Heart left ventricle (tissue), 16 donors: Measurements from ENCODE around the gene PER3. TPM values are rescaled to one million over a fixed set of nuclear protein-coding genes. Genes with fewer than 3 reads are reported as not detected.

Experiments
- ATAC-seq, 4 donors: fragments of 200-7000 bp; cut with Tn5 transposase; one replicate each; pipeline ENCODE4 v1.9.1; 2020 to 2022; ENCODE audit warnings: moderate library complexity in 4 of 4, mild to moderate bottlenecking in 3 of 4, moderate number of reproducible peaks in 1 of 4
- DNase-seq, 5 donors: peaks; one replicate each; pipeline ENCODE4 v3.0.0-alpha.2; 2020
- H3K27ac ChIP-seq, 12 donors: fragments of 200-600 bp; sonication (generic) in 4 of 12; one replicate each; pipeline versions ENCODE4 v1.5.0 to v1.8.0; 2016 to 2022; ENCODE audit warnings: mild to moderate bottlenecking in 2 of 12
- H3K27me3 ChIP-seq, 9 donors: fragments of 200-600 bp; sonication (generic) in 2 of 9; one replicate each; pipeline versions ENCODE4 v1.5.1 to v1.8.0; 2016 to 2022; ENCODE audit warnings: mild to moderate bottlenecking in 3 of 9
- H3K36me3 ChIP-seq, 9 donors: fragments of 200-600 bp; sonication (generic) in 2 of 9; one replicate each; pipeline versions ENCODE4 v1.5.0 to v1.8.0; 2018 to 2022; ENCODE audit warnings: mild to moderate bottlenecking in 2 of 9
- H3K4me1 ChIP-seq, 12 donors: fragments of 200-600 bp; sonication (generic) in 4 of 12; one replicate each; pipeline versions ENCODE4 v1.5.0 to v1.8.0; 2016 to 2022; ENCODE audit warnings: mild to moderate bottlenecking in 3 of 12
- H3K4me3 ChIP-seq, 12 donors: fragments of 200-600 bp; sonication (generic) in 4 of 12; one replicate each; pipeline versions ENCODE4 v1.5.0 to v1.8.0; 2017 to 2022; ENCODE audit warnings: mild to moderate bottlenecking in 9 of 12, moderate library complexity in 4 of 12
- H3K9me3 ChIP-seq, 12 donors: fragments of 200-600 bp; sonication (generic) in 4 of 12; one replicate each; pipeline versions ENCODE4 v1.5.0 to v1.8.0; 2016 to 2022; ENCODE audit warnings: mild to moderate bottlenecking in 1 of 12
- POLR2A ChIP-seq, 2 donors: fragments of 450-650 bp; IDR thresholded peaks; one replicate each; pipeline ENCODE4 v1.6.1; 2017; ENCODE audit warnings: antibody characterized with exemption in 2 of 2, mild to moderate bottlenecking in 2 of 2, moderate library complexity in 2 of 2
- WGBS, 4 donors: extraction: QIAGEN DNeasy Blood & Tissue Kit in 2 of 4; methylation state at CpG; one replicate each; pipeline versions ENCODE4 v1.1.5 to v1.1.7; 2013 to 2018; 5-methylcytosine and 5-hydroxymethylcytosine counted together
- intact Hi-C, 10 donors: fragments of 100-400 bp; cut with DNase I; formaldehyde crosslinking; loops; one replicate each; pipeline versions ENCODE4 v1.11.1 to v1.14.2; 2022
- long read RNA-seq, 3 donors: library from polyadenylated mRNA; unstranded; transcript quantifications; one replicate each; pipeline ENCODE4 v2.0.0, GENCODE V29; 2020 to 2021
- polyA plus RNA-seq, 2 donors: library from polyadenylated mRNA; stranded (reverse); fragments of 200-250 nt; gene quantifications; one replicate each; pipeline ENCODE4 v1.2.3, GENCODE V29; 2013
- total RNA-seq, 9 donors: library from RNA; depleted of rRNA in 2 of 9; stranded (reverse); fragments of >200 nt in 2 of 9; fragmentation: NEBNext Ultra II Directional in 3 of 9; extraction: Animal tissue kit (Norgen Biotek cat#: 25700) in 3 of 9; gene quantifications; one replicate each; pipeline versions ENCODE4 v1.1.0 to v1.2.4, GENCODE V29; 2016 to 2023
- TF ChIP-seq, protein P1 (sequence below), 12 donors: fragments of 200-600 bp; sonication (generic) in 4 of 12; IDR thresholded peaks; one replicate each; pipeline versions ENCODE4 v1.5.0 to v1.8.0; 2018 to 2022; ENCODE audit warnings: antibody characterized with exemption in 12 of 12, mild to moderate bottlenecking in 5 of 12
- donor health status: ischemic (EF 13 %, LVEDD 7.1; RV severe dilation, severe dysfunction).
- donor health status: healthy with polysubstance abuse.
- donor health status: DM: no; HTN: yes; CAD: no.
- donor health status: DM: no; HTN: no; CAD: no.
- donor health status: ischemic (EF 25% LVEDD 6.9; RV normal size, moderate dysfunction).
- donor health status: ischemic (EF 25% LVEDD 5.7; RV mildly dilated, moderate dysfunction).
- donor health status: healthy.
- donor health status: DM: yes; HTN: yes; CAD: no.
- donor health status: ischemic (EF 35%, LVEDD 5.7; RV mildly dilated, moderate dysfunction).
- donor health status: nonischemic (EF 11% LVEDD 7.7; RV severe dilation, severe dysfunction).
- donor health status: DM: yes; HTN: yes; CAD: no.
- donor health status: PGD.
- donor health status: ischemic (EF 29% LVEDD 5.4; RV normal size, mild dysfunction).
- donor health status: nonischemic (EF 23%, LVEDD 6.1; RV moderate dilation, normal function).

Gene PER3
- total RNA-seq (10 to 100 TPM in 7 of 9 donors, 1 to 10 TPM in 2; 6.1 to 46.6 (median 18.5) TPM), polyA plus RNA-seq (1 to 10 TPM; 3.3 to 8.4 TPM)
- long read RNA-seq, donor 1, partial matches to known transcripts = 7 of 13 reads
- long read RNA-seq, donor 1, other reads (novel, unspliced or antisense) = 5 of 13 reads
- long read RNA-seq, donor 2, partial matches to known transcripts = 5 of 7 reads
- long read RNA-seq, donor 2, other reads (novel, unspliced or antisense) = 2 of 7 reads
- long read RNA-seq, donor 3, partial matches to known transcripts = 1 of 2 reads
- long read RNA-seq, donor 3, other reads (novel, unspliced or antisense) = 1 of 2 reads

GRCh38 chr1:7783826-7784491 is at the start of gene PER3:
Gene PER3 (plus strand): TSS chr1:7784291. CDS start chr1:7784878, 587 bp downstream.
- WGBS, 4 donors = 0 to 1% (median 1%) methylated on average over 15 to 90 of the region's 90 CpGs; no CpG with 5 or more reads in 1 of the 4 donors
- Histone ChIP-seq H3K9me3 (no peaks in the 10 kb centered on the region), H3K27ac (peak within 1 kb of the TSS; percentile 73 to 99 (median 96)), H3K4me1 (peaks cover 0 to 54% (median 33%) of the 10 kb centered on the region in 12 donors), H3K4me3 (peak within 1 kb of the TSS; percentile 52 to 97 (median 76)), H3K36me3 (peaks cover 0 to 64% (median 45%) of the 10 kb centered on the region in 9 donors), H3K27me3 (no peaks in the 10 kb centered on the region)
- TF ChIP-seq, protein P1, sequence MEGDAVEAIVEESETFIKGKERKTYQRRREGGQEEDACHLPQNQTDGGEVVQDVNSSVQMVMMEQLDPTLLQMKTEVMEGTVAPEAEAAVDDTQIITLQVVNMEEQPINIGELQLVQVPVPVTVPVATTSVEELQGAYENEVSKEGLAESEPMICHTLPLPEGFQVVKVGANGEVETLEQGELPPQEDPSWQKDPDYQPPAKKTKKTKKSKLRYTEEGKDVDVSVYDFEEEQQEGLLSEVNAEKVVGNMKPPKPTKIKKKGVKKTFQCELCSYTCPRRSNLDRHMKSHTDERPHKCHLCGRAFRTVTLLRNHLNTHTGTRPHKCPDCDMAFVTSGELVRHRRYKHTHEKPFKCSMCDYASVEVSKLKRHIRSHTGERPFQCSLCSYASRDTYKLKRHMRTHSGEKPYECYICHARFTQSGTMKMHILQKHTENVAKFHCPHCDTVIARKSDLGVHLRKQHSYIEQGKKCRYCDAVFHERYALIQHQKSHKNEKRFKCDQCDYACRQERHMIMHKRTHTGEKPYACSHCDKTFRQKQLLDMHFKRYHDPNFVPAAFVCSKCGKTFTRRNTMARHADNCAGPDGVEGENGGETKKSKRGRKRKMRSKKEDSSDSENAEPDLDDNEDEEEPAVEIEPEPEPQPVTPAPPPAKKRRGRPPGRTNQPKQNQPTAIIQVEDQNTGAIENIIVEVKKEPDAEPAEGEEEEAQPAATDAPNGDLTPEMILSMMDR (IDR thresholded peaks at IDR 0.05) = no peak
- peak in 1 of 2 donors; percentile 25 for TF ChIP-seq POLR2A (IDR thresholded peaks at IDR 0.05)
- DNase-seq (peak; percentile 98 to 99 (median 98)), ATAC-seq (peak; percentile 95 to 97 (median 96))
- intact Hi-C loops = no loop called here

- ATAC-seq = no peak
- no peak overlapping the region for H3K27ac ChIP-seq
- no peak overlapping the region for H3K4me3 ChIP-seq
- H3K27me3 ChIP-seq = no peaks in the 10 kb centered on the region
- peaks cover 0 to 37% (median 18%) of the 10 kb centered on the region in 9 donors for H3K36me3 ChIP-seq
- H3K9me3 ChIP-seq = no peaks in the 10 kb centered on the region
- no peak for TF ChIP-seq POLR2A (IDR thresholded peaks at IDR 0.05)
- TF ChIP-seq, protein P1 (IDR thresholded peaks at IDR 0.05) = no peak
- intact Hi-C loops = no loop called here
- 90 to 96% (median 96%) methylated on average over 6 of the region's 6 CpGs for WGBS, 4 donors
- no peak for DNase-seq
- H3K4me1 ChIP-seq = no peaks in the 10 kb centered on the region
These were observed 46.0 kb upstream of the PER3 start for GRCh38 chr1:7738044-7738443.

DNA sequence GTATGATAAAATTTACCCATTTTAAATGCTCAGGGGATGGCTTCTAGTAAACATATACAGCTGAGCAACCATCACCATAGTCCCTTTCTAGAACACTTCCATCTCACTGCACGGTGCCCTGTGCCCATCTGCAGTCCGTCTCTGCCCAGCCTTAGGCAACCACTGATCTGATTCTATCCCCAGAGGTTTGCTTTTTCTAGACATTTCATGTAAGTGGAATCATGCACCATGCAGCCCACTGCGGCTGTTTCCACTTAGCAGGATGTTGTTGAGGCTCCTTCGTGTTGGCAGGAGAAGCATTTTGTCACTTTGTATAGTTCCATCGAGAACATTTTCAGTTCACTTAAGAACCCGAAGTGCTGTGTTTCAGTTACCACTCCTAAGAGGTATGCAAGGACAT is 40.7 kb upstream of the PER3 start:
- no peaks in the 10 kb centered on the region for H3K9me3 ChIP-seq
- intact Hi-C loops = loop anchor here in 1 of 10 donors (5.0 kb wide), 1 partner anchor 46 kb away; no protein-coding TSS in a partner anchor
- no peaks in the 10 kb centered on the region for H3K4me1 ChIP-seq
- no peak for ATAC-seq
- no peaks in the 10 kb centered on the region for H3K27me3 ChIP-seq
- H3K27ac ChIP-seq = no peak overlapping the region
- no peak overlapping the region for H3K4me3 ChIP-seq
- peaks cover 0 to 40% (median 9%) of the 10 kb centered on the region in 9 donors for H3K36me3 ChIP-seq
- TF ChIP-seq, protein P1 (IDR thresholded peaks at IDR 0.05) = no peak
- no peak for TF ChIP-seq POLR2A (IDR thresholded peaks at IDR 0.05)
- DNase-seq = no peak
- WGBS, 4 donors = 92 to 94% (median 93%) methylated on average over 6 of the region's 6 CpGs

GRCh38 chr1:7744882-7745281 is 39.2 kb upstream of the PER3 start:
- Histone ChIP-seq H3K27ac (no peak overlapping the region), H3K9me3 (no peaks in the 10 kb centered on the region), H3K4me1 (no peaks in the 10 kb centered on the region), H3K4me3 (no peak overlapping the region), H3K36me3 (peaks cover 0 to 37% (median 7%) of the 10 kb centered on the region in 9 donors), H3K27me3 (no peaks in the 10 kb centered on the region)
- intact Hi-C loops = loop anchor here in 1 of 10 donors (5.0 kb wide), 1 partner anchor 48 kb away; no protein-coding TSS in a partner anchor
- TF ChIP-seq, protein P1 (IDR thresholded peaks at IDR 0.05) = no peak
- TF ChIP-seq POLR2A (IDR thresholded peaks at IDR 0.05) = no peak
- ATAC-seq = no peak
- no peak for DNase-seq
- 92 to 95% (median 93%) methylated on average over 9 of the region's 9 CpGs for WGBS, 4 donors
